Ovary (tissue), 9 donors: ENCODE data around the gene MT1HL1. TPM values are rescaled to one million over a fixed set of nuclear protein-coding genes. Genes with fewer than 3 reads are reported as not detected.

Experiments used
- DNase-seq, 5 donors: peaks; one replicate each; pipeline ENCODE4 v3.0.0-alpha.2; 2019 to 2020
- H3K27ac ChIP-seq, 2 donors: fragments of 200-600 bp; one replicate each; pipeline versions ENCODE4 v1.5.1 to v1.8.0; 2019 to 2022
- H3K27me3 ChIP-seq: fragments of 200-600 bp; one replicate; pipeline ENCODE4 v1.8.0; 2022
- H3K36me3 ChIP-seq: fragments of 200-600 bp; sonication (generic); one replicate; pipeline ENCODE4 v1.5.1; 2019
- H3K4me1 ChIP-seq: one replicate; pipeline ENCODE4 v1.8.1; 2013; ENCODE audit warnings: mild to moderate bottlenecking, moderate library complexity; ENCODE audit not compliant: insufficient read depth
- H3K4me3 ChIP-seq: fragments of 200-600 bp; sonication (generic); one replicate; pipeline ENCODE4 v1.5.1; 2017
- H3K9me3 ChIP-seq, 2 donors: fragments of 200-600 bp in 1 of 2; sonication (generic) in 1 of 2; one replicate each; pipeline versions ENCODE4 v1.5.1 to v1.8.1; 2013 to 2019; ENCODE audit warnings: mild to moderate bottlenecking in 1 of 2, moderate library complexity in 1 of 2
- CTCF ChIP-seq, 3 donors: fragments of 450-650 bp in 2 of 3; fragments of 200-600 bp in 1 of 3; IDR thresholded peaks; one replicate each; pipeline versions ENCODE4 v1.5.1 to v1.8.0; 2016 to 2022; ENCODE audit warnings: antibody characterized with exemption in 3 of 3, mild to moderate bottlenecking in 1 of 3
- EP300 ChIP-seq: sonication (generic); formaldehyde crosslinking; IDR thresholded peaks from one replicate; pipeline ENCODE4 v1.6.1; 2017; ENCODE audit warnings: antibody characterized with exemption
- POLR2A ChIP-seq: fragments of 450-650 bp; IDR thresholded peaks from one replicate; pipeline ENCODE4 v1.6.1; 2017; ENCODE audit warnings: antibody characterized with exemption, mild to moderate bottlenecking, moderate library complexity
- WGBS, 3 donors: extraction: QIAGEN DNeasy Blood & Tissue Kit in 1 of 3; methylation state at CpG; one replicate each; pipeline versions ENCODE4 v1.1.5 to v1.1.7; 2013 to 2017; 5-methylcytosine and 5-hydroxymethylcytosine counted together
- intact Hi-C, 4 donors: fragments of 100-400 bp; cut with DNase I; formaldehyde crosslinking; loops; one replicate each; pipeline versions ENCODE4 v1.11.0 to v1.15.1; 2022 to 2023
- polyA plus RNA-seq, 2 donors: library from polyadenylated mRNA; stranded (reverse); fragments of 200-250 nt in 1 of 2; fragments of 350-450 nt in 1 of 2; fragmentation: Illumina TruSeq in 1 of 2; extraction: RNeasy Lipid Tissue Mini Kit (QIAGEN cat#74804) in 1 of 2; gene quantifications; one replicate each; pipeline ENCODE4 v1.2.3, GENCODE V29; 2013 to 2014
- total RNA-seq, 7 donors: library from RNA; depleted of rRNA in 2 of 7; stranded (reverse); fragments of >200 nt in 2 of 7; fragmentation: NEBNext Ultra II Directional in 3 of 7; extraction: Animal tissue kit (Norgen Biotek cat#: 25700) in 3 of 7; gene quantifications; one replicate each; pipeline versions ENCODE4 v1.1.0 to v1.2.4, GENCODE V29; 2016 to 2023
- donor health status: DM: no; HTN: no; CAD: no; lungs with moderate emphysema.
- donor health status: DM: no; HTN: no; CAD: no.
- donor health status: Bipolar disorder and iron deficiency.
- donor health status: DM: yes; HTN: yes; CAD: no.
- donor health status: DM: no; HTN: no; CAD: no.
- donor health status: DM: yes; HTN: yes; CAD: no.

MT1HL1 gene
- total and polyA plus RNA-seq, 9 donors = not detected

GRCh38 chr1:237045278-237046016 lies 41.2 kb upstream of the MT1HL1 start:
- 68 to 80% (median 69%) methylated on average over 3 of the region's 3 CpGs for WGBS, 3 donors
- intact Hi-C loops = loop anchor here in 2 of 4 donors (10.0 kb wide), 2 partner anchors 339 to 1261 kb away; no protein-coding TSS in a partner anchor

DNA sequence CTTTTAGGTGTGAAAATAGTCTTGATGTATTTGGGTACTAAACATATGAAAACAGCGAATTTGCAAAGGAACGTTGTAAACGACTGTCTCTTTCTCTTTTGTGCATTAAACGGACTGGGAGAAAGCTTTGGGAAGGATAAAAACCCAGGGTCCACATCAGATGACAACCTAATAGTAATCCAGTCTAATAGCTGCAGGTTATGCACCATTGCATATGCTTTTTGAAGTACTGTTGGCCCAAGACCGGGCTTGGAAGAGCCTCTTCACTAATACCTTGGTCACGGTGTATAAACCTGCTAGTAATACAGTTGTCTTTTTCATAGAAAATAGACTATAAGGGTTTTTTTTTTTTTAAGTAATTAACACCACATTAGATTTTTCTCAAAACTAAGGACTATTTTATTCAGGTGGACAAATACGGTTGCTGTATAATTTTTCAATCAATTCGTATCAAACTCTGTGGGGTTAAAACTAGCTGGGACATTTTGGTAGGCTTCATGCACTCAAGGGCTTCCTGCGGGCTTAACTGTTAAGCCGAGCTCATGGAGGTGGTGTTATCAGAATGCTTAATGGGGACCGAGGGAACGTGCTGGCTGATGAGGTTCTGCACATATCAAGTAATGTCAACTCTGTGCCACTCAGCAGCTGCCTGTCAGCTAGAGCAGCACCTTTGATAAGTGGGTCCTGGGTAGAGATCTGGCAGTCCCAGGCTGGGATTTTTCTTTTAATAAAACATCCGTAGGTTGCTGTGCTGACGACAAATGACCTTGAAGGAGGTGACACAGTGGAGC lies 39.8 kb upstream of the MT1HL1 start:
- no peak overlapping the region for H3K4me3 ChIP-seq
- intact Hi-C loops = loop anchor here in 3 of 4 donors (1.0 to 10.0 kb wide), 4 partner anchors 336 to 1259 kb away; no protein-coding TSS in a partner anchor

More at GRCh38 chr1:237045278-237046016, 41.2 kb upstream of the MT1HL1 start:
- Histone ChIP-seq H3K36me3 (no peaks in the 10 kb centered on the region), H3K9me3 (no peaks in the 10 kb centered on the region), H3K4me1 (no peaks in the 10 kb centered on the region), H3K4me3 (no peak overlapping the region), H3K27me3 (no peaks in the 10 kb centered on the region), H3K27ac (no peak overlapping the region)
- DNase-seq = no peak
- TF ChIP-seq EP300 (no peak), CTCF (IDR thresholded peaks at IDR 0.05) (no peak), POLR2A (no peak)

DNA sequence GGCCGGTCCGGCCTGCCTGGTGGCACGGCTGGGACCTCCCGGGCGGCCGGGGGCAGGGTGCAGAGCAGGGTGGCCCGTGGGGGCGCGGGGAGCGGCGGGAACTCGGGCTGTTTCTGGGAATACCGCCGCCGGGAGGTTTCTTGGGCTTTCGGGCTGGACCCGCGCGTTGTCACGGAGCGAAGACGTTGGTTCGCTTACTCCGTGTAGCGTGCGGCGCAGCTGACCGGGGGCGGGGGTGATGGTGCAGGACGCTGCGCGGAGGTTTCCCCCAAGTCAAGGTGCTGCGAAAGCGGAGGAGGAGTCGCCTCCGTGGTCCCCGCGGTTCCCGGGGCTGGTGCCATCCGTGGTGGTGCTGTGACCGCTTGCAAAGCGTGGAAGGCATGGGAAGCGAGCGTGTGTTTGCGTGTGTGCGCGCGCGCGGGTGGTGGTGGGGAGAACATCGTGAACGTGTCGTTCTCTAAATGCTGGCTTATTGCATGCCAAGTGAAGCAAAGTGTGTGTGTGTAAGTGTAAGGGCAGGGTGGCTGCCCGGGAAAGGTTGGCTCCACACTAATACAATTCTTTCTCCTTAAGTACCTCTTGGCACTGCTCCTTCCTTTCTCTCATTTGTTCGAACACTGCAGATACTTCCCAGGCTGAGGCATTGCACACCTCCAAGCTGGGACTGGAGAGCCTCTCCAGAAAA lies 38.8 kb upstream of the MT1HL1 start:
- no peaks in the 10 kb centered on the region for H3K27me3 ChIP-seq
- no peaks in the 10 kb centered on the region for H3K9me3 ChIP-seq
- H3K4me1 ChIP-seq = no peaks in the 10 kb centered on the region
- no peaks in the 10 kb centered on the region for H3K36me3 ChIP-seq
- DNase-seq = peak; percentile 11 to 42 (median 36)
- WGBS, 3 donors = 0 to 1% (median 1%) methylated on average over 40 to 55 of the region's 55 CpGs
- intact Hi-C loops = loop anchor here in 3 of 4 donors (5.0 to 10.0 kb wide), 3 partner anchors 342 to 1258 kb away; no protein-coding TSS in a partner anchor
- H3K27ac ChIP-seq = no peak overlapping the region
- no peak for TF ChIP-seq POLR2A
- no peak for TF ChIP-seq EP300
- TF ChIP-seq CTCF (IDR thresholded peaks at IDR 0.05) = no peak
- peak overlapping the region; percentile 48 for H3K4me3 ChIP-seq

More for the DNA sequence above, 39.8 kb upstream of the MT1HL1 start:
- Histone ChIP-seq H3K27me3 (no peaks in the 10 kb centered on the region), H3K9me3 (no peaks in the 10 kb centered on the region), H3K4me1 (no peaks in the 10 kb centered on the region), H3K27ac (no peak overlapping the region), H3K36me3 (no peaks in the 10 kb centered on the region)
- no peak for DNase-seq
- 39 to 42% (median 40%) methylated on average over 14 of the region's 14 CpGs for WGBS, 3 donors
- no peak for TF ChIP-seq EP300
- no peak for TF ChIP-seq CTCF (IDR thresholded peaks at IDR 0.05)
- no peak for TF ChIP-seq POLR2A

GRCh38 chr1:237042526-237042891 lies 38.3 kb upstream of the MT1HL1 start:
- Histone ChIP-seq H3K27ac (no peak overlapping the region), H3K4me3 (peak overlapping the region; percentile 48), H3K4me1 (no peaks in the 10 kb centered on the region), H3K36me3 (no peaks in the 10 kb centered on the region), H3K9me3 (no peaks in the 10 kb centered on the region), H3K27me3 (no peaks in the 10 kb centered on the region)
- DNase-seq = peak; percentile 11 to 46 (median 37)
- 0% methylated on average over 32 to 41 of the region's 41 CpGs for WGBS, 3 donors
- intact Hi-C loops = loop anchor here in 3 of 4 donors (5.0 to 10.0 kb wide), 3 partner anchors 342 to 1258 kb away; no protein-coding TSS in a partner anchor
- TF ChIP-seq CTCF (IDR thresholded peaks at IDR 0.05) (no peak), POLR2A (no peak), EP300 (no peak)
